Adipose tissue (tissue), 3 donors: ENCODE results near the gene TENT4A. TPM values are rescaled to one million over a fixed set of nuclear protein-coding genes. Genes with fewer than 3 reads are reported as not detected.
A peak's percentile ranks its signal among the peaks of the same experiment; 100 is the strongest.
"Not testable (repeated sequence)": the region's sequence is repeated elsewhere in the genome, so short reads cannot be mapped to it uniquely, and the experiment has no call there.

ENCODE experiments used
- H3K27ac ChIP-seq: one replicate; pipeline ENCODE4 v1.5.1; 2013; ENCODE audit warnings: low read depth, low read length
- WGBS, 3 donors: extraction: QIAGEN DNeasy Blood & Tissue Kit; methylation state at CpG; one replicate each; pipeline ENCODE4 v1.1.7; 2013; 5-methylcytosine and 5-hydroxymethylcytosine counted together
- polyA plus RNA-seq, 3 donors: library from polyadenylated mRNA; stranded (reverse); fragments of 200-250 nt; gene quantifications; one replicate each; pipeline ENCODE4 v1.2.3, GENCODE V29; 2013
- donor health status: healthy with polysubstance abuse.
- donor health status: Bipolar disorder and iron deficiency.
- donor health status: healthy.

The TENT4A gene
- 10 to 100 TPM in 1 of 3 donors, 1 to 10 TPM in 2; 6.2 to 14.8 (median 9.1) TPM for polyA plus RNA-seq

DNA sequence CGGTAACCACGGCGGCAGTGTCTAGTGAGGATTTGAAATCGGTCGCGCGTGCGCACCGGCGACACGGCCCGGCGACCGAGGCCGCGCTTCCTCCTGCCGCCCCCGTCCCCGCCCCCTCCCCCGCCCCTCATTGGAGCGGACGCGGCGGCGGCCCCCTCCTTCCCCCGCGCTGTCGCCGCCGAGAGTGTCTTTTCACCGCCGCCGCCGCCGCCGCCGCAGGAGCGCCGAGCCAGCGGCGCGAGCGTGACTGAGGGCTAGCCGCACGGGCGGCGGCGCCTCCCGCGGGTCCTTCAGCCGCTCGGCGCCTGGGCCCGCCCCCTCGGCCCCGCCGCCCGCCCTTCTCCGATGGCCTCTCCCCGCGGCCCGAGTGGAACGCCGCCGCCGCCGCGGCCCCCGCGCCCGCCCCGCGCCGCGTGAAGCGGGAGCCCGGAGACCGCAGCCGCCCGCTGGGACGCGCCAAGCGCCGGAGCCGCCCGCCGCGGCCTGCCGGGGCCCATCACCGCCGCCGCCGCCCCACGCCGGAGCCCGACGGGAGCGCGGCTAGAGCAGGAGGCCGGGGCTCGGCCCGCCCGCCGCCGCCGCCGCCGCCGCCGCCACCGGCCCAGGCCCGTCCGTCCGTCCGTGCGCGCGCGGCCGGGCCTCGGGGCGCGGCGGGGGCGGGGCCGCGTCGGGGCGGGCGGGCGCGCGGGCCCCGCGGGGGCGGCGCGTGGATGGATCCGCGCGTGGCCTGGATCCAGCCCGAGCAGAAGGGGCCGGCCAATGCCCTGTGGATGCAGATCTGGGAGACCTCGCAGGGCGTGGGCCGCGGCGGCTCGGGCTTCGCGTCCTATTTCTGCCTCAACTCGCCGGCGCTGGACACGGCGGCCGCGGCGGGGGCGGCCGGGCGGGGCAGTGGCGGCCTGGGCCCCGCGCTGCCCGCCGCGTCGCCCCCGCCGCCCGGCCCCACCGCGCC is at the start of gene TENT4A:
TSS of gene TENT4A (plus strand) at position 159 of the 952 bp plus-strand sequence. CDS start at position 711, 552 bp downstream.
- peak within 1 kb of the TSS; percentile 95 for H3K27ac ChIP-seq

DNA sequence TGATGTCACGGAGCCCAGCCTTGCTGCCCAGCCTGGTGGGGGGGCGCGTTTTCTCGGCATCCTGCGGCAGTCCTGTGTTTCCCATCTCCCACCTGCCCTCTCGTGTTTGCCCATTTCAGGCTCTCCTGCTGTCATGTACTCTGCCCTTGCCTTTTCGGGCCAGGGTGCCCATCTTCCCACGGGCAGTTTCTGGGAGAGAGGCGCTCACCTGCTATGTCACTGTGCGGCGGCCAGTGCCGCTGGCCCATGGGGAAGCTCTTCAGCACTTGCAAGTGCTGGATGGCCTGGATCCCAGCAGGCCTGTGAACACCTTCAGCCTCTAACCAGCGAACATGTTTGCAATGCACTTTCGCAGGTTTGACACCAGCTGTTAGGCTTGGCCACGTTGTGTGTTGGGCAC is 46.5 kb upstream of the TENT4A start:
- H3K27ac ChIP-seq, result no peak overlapping the region
- 90 to 97% (median 95%) methylated on average over 15 of the region's 15 CpGs for WGBS, 3 donors

More for the DNA sequence above, at the start of gene TENT4A:
- WGBS, 3 donors, result 1% methylated on average over 52 to 140 of the region's 174 CpGs

DNA sequence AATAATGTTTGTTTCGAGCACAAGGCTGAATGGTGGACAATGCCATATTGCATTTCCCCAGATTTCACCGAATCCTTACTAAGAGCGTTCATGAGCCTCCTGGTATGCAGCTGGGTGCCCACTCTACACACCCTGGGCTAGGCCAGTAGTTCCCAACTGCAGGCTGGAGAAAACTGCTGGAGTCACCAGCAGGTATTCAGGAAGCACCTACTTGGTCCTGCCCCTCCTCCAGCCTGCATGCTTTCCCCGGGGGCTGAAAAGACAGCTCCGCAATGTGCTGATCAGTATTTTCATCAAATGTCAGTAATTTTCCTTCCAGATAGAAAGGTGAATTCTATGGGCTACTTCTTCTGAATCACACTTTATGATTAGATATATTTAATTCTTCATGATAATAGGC is 45.6 kb upstream of the TENT4A start:
- WGBS, 3 donors, result 93 to 97% (median 94%) methylated on average over 5 of the region's 5 CpGs
- H3K27ac ChIP-seq, result no peak overlapping the region

DNA sequence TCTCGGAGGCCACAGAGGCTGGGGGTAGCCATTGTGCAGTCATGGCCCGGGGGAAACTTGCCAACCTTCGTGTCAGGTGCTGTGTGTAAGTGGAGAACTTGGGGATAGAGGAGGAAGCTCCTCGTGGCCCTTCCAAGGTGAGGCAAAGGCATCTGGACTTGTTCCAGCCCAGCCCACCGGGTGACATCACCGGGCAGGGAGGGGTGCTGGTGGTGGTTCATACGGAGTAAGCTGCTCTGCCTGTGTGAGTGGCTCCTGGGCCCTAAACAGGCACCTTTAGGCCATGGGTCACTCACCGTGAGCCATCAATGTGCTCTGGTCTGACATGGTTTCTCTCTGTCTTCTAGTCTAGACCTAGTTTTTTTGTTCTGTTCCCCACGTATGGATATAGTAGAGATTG is 44.5 kb upstream of the TENT4A start:
- 84 to 88% (median 85%) methylated on average over 9 of the region's 9 CpGs for WGBS, 3 donors
- not testable (repeated sequence) for H3K27ac ChIP-seq

DNA sequence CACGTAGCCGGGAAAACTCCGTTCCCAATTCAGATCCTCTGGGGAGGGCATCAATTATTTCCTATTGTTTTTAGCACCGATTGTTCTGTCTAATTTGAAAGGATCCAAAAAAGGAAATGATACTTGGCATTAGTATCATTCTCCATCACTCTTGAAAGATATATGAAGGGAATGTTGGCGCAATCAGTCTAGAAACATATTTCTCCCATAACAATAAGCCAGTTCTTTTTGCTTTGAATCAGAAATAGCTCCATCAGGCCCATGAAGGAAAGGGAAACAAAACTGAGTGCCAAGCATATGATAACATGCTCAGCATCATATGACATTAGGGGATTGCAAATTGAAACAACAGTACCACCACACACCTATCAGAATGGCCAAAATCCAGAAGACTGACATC is 40.2 kb upstream of the TENT4A start:
- 75 to 90% (median 84%) methylated on average over 5 of the region's 5 CpGs for WGBS, 3 donors
- H3K27ac ChIP-seq, result no peak overlapping the region

DNA sequence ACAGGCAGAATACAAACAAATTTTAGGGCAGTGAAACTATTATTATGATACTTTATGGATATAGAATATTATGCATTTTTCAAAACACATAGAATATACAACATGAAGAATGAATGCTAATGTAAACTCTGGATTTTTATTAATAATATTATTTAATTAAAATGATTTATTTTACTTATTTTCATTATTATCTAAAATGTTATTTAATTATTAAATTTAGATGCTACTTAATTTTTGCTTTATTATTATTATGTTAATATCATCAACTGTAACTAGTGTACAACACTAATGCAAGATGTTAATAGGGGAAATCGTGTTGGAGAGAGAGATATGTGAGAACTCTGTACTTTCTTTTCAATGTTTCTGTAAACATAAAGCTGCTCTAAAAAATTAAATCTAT is 39.3 kb upstream of the TENT4A start:
- WGBS, 3 donors, result 84 to 95% (median 85%) methylated on average over 1 of the region's 1 CpG
- H3K27ac ChIP-seq, result no peak overlapping the region

DNA sequence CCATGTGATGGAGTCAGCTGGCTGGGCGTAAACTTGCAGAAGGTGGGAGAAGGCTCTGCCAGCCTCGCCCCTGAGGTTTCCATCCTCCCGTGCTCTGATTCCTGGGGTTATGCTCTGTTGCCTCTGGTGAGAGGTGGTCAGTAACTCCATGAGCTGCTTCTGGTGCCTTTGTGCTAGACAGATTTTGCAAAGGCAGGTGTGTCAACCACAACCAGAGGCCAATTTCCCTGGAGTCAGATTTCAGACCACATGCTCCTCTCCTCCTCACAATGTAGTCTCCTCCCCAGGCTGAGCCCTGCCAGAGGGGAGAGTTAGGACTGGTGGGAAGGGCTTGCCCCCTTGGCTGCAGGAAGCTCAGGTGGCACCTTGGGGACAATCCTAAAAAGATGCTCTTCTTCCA is 38.8 kb upstream of the TENT4A start:
- no peak overlapping the region for H3K27ac ChIP-seq
- 95 to 96% (median 96%) methylated on average over 3 of the region's 3 CpGs for WGBS, 3 donors

DNA sequence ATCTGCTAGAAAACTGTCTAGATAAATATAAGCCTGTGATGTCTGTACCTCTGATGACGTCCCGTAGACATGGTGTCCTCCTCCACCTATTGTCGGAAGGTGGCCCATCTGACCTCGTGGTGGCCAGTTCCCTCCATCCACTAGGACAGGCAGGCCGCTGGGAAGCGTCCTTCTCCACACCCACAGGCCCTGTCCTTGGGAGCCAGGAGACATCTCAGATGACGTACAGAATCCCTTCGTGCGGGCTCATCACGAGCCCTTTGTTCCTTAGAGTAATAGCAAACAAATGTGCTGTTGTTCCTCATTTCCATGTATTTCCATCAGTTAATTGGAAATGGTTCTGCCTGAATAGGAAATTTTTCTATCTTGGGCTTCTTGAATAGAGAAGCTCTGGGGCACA is 38.3 kb upstream of the TENT4A start:
- no peak overlapping the region for H3K27ac ChIP-seq
- WGBS, 3 donors, result 92 to 97% (median 96%) methylated on average over 10 of the region's 10 CpGs

DNA sequence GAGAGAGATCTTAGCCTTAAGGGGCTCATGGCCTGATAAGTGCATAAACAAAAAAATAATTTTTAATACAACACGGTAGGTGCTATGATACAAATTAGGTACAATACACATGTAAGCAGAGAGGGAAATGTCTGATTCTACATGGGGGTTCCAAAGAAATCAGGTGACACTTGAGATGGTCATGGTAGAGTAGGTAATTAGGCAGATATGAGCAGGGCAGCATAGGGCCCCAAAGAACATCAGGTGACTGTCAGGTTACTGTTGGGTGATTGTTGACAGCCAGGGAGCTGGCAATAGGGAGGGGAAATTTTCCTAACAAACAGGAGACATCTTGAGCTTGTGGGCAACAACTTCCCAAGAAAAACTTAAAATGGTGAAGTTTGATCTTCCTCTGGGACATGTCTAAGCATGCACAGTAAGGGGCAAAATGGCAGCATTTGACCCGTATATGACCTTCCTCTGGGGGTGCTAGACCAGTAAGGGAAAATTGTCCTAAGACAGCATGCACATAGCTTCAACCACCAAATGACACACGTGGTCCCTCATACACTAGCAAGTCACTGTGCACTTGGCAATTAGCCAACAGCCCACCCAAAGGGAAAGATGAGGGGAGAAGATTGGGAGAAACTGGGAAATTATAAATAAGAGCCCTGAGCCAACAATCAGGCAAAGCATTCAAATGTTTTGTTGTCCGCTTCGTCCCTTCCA is 37.3 kb upstream of the TENT4A start:
- WGBS, 3 donors, result 86 to 91% (median 91%) methylated on average over 5 of the region's 5 CpGs
- no peak overlapping the region for H3K27ac ChIP-seq

DNA sequence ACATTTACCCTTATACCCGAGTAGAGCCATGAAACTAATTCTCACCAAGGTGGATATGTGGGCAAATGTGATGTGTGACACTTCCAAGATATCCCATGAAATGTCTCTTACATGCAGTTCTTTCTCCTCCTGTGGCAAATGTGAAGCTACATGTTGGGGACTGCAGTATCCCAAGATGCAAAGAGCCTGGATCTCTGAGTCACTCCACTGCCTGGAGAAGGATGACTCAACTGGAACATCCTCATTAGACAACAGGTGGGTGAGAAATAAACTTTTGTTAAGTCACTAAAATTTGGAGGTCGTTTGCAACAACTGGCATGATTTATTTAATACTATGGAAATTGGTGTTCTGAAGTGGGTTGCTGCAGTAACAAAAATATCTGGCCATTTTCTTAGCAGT is 36.5 kb upstream of the TENT4A start:
- WGBS, 3 donors, result 62 to 78% (median 69%) methylated on average over 2 of the region's 2 CpGs

DNA sequence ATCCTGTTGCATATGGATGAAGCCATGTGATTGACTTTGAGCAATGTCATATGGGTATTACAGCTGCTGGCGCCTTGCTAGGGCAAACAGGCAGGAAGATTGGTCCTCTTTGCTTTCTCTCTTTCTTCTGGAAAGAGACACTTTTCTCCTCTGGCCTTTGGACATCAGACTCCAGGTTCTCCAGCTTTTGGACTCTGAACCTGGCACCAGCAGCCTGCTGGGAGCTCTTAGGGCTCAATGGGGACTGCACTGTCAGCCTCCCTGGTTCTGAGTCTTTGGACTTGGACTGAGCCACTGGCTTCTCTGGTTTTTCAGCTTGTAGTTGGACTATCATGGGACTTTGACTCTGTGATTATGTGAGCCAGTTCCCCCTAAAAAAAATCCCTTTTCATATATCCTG is 34.8 kb upstream of the TENT4A start:
- WGBS, 3 donors, result 71 to 82% (median 79%) methylated on average over 1 of the region's 1 CpG
- no peak overlapping the region for H3K27ac ChIP-seq

More for the DNA sequence above, 36.5 kb upstream of the TENT4A start:
- H3K27ac ChIP-seq, result no peak overlapping the region

DNA sequence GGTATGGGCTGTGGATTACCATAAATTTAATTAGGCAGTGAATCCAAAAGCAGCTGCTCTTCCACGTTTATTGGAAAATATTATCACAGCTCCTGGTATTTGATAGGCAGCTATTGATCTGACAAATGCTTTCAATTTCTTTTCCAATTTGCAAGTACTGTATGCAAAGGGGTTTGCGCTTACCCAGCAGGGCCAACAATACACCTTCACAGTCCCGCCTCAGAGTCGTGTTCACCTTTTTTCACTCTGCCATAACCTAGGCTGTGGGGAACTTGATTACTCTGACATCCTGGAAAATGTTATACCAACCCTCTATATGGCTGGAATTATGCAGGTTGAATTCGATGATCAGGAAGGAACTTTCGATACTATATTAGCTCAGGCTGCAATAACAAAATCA is 32.3 kb upstream of the TENT4A start:
- WGBS, 3 donors, result 53 to 66% (median 65%) methylated on average over 6 of the region's 6 CpGs
- no peak overlapping the region for H3K27ac ChIP-seq

DNA sequence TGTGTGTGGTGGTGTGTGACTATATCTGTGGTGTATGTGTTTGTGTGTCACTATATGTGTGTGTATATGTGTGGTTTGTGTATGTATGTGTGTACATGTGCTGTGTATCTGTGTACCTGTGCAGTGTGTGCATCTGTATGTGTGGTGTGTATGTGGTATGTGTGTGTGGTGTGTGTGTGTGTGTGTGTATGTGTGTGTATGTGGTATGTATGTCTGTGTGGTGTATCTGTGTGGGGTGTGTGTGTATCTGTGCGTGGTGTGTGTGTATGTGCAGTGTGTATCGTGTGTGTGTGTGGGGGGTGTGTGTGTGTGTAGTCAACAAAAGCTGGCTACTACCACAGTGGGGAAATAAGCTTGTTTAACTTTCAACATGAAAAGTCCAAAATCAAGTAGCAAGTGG is 31.6 kb upstream of the TENT4A start:
- 44 to 91% (median 44%) methylated on average over 2 of the region's 2 CpGs for WGBS, 3 donors
- no peak overlapping the region for H3K27ac ChIP-seq

DNA sequence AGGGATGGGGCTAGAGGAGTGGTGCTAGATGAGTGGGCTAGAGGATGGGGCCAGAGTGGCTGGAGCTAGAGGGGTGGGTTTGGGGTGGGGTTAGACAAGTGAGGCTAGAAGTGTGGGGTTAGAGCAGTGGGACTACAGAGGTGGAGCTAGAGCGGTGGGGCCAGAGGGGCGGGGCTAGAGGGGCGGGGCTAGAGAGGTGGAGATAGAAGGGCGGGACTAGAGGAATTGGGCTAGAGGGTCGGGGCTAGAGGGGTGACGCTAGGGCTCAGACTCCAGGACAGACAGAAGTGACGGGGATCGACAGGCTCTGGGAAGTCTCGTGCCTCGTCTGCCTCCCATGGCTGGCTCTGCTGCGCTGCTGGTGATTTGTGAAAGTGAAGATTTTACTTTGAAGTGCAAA is 31.0 kb upstream of the TENT4A start:
- H3K27ac ChIP-seq, result no peak overlapping the region
- WGBS, 3 donors, result 37 to 71% (median 60%) methylated on average over 11 of the region's 11 CpGs

DNA sequence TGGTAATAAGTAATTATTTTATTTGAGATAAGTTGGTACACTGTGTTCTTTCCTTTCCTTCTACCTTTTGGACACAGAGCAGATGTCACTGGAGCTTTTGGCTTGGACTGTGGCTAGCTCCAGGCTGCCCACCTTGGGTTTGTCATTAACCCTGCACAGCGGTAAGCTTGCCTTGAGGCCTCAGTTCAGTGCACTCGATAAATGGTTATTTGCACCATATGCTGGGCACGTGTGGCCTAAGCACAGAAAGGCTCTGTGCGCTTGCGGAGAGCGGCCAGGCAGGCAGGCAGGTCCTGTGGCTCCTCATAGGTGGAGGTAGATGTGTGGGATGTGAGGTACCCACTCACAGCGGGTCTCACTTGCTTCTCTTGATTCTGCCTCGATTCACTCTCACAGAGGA is 30.0 kb upstream of the TENT4A start:
- WGBS, 3 donors, result 85 to 88% (median 87%) methylated on average over 8 of the region's 8 CpGs
- no peak overlapping the region for H3K27ac ChIP-seq

DNA sequence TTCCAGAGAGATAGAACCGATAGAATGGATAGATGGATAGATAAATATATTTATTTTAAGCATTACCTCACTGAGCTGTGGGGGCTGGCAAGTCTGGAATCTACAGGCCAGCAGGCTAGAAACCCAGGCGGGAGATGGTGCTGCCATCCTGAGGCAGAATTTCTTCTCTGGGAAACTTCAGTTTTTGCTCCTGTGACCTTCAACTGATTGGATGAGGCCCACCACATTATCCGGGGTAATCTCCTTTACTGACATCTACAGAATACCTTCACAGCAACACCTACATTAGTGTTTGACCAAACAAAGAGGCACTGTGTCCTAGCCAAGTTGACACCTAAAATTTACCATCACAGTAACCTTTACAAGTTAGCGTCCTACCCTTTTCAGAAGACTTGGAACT is 29.2 kb upstream of the TENT4A start:
- WGBS, 3 donors, result 74 to 85% (median 83%) methylated on average over 4 of the region's 4 CpGs
- no peak overlapping the region for H3K27ac ChIP-seq

DNA sequence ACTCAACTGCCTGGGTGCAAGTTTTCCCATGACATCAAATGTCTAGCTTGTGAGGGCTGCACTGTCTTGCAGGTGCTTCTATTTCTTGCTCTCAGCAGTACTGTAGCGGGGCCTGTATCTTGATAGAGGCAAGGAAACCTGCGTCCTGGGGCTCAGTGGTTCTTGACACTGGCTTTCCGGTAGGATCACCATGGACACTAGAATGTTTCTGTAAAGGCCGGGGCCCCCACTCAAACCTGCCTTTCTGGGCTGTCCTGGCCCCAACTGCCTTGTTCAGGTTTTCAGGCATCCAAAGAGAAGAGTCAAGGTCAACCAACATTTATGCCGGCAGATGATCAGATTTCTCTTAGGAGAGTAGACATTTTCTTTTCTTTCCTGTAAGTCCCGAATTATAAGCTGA is 26.7 kb upstream of the TENT4A start:
- H3K27ac ChIP-seq, result no peak overlapping the region
- WGBS, 3 donors, result 41 to 48% (median 45%) methylated on average over 6 of the region's 6 CpGs

DNA sequence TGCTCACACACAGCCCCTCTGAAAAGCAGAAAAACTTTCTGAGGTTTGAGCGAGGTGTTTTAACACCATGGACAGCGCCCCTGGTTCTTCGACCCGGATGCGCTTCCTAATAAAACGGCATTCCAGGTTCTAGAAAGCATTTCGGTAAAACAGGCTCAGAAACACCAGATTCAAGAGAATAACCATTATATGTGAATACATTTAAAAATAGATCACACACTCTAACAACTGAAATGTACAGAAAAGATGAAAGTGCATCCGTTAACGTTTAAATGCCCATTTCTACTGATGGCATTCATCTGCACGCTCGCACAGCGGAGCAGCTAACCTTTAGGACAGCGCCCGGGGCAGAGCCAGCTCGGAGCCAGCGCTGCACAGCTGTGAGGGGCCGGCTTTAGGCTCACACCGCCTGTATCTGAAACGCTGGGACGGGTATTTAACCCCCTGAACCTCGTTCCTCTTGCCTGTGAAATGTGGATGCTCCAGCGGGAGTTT is 26.3 kb upstream of the TENT4A start:
- 2 to 3% (median 3%) methylated on average over 22 of the region's 22 CpGs for WGBS, 3 donors
- no peak overlapping the region for H3K27ac ChIP-seq

DNA sequence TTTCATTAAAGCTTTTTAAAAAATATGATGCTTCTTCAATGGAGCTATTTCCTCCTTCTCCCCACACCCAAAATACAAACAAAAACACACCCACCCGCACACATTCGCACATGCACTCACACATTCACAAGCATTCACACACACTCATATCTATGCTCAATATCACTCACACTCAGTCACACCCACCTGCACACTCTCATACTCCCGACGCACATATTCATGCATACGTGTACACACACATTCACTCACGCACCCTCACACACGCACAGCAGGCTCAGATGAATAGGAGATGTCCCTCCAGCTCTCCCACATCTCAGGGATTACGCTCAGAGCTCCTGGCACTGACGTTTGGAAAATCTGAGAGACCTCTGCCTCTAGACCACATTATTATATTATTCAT is 25.7 kb upstream of the TENT4A start:
- 63 to 76% (median 75%) methylated on average over 9 of the region's 9 CpGs for WGBS, 3 donors
- H3K27ac ChIP-seq, result no peak overlapping the region
